Measurements from ENCODE around the gene SP4.
"Not testable (repeated sequence)": the region's sequence is repeated elsewhere in the genome, so short reads cannot be mapped to it uniquely, and the experiment has no call there.

Gene SP4

GRCh38 chr7:21500117-21500832 is 72.4 kb downstream of the SP4 start:
- no peak for DNase-seq
- in situ Hi-C loops (cut with MboI; ENCODE audit: low pct_unique_long_range_greater_than_20kb, low sequenced_read_pairs), result loop anchor here (25.0 kb wide), 2 partner anchors 238 to 713 kb away; partner anchors contain the start of gene SP8

- DNase-seq, result no peak
- in situ Hi-C loops (cut with MboI; ENCODE audit: low pct_unique_long_range_greater_than_20kb, low sequenced_read_pairs), result loop anchor here (25.0 kb wide), 2 partner anchors 242 to 717 kb away; partner anchors contain the start of gene SP8
These were observed 76.1 kb downstream of the SP4 start for GRCh38 chr7:21504021-21504420.

- peak; percentile 69 for DNase-seq
- in situ Hi-C loops (cut with MboI; ENCODE audit: low pct_unique_long_range_greater_than_20kb, low sequenced_read_pairs), result loop anchor here (25.0 kb wide), 2 partner anchors 245 to 720 kb away; partner anchors contain the start of gene SP8
These were observed 79.9 kb downstream of the SP4 start for GRCh38 chr7:21507627-21508343.

- in situ Hi-C loops (cut with MboI; ENCODE audit: low pct_unique_long_range_greater_than_20kb, low sequenced_read_pairs), result loop anchor here (25.0 kb wide), 2 partner anchors 246 to 721 kb away; partner anchors contain the start of gene SP8
These were observed 80.7 kb downstream of the SP4 start for GRCh38 chr7:21508538-21508937.

GRCh38 chr7:21514062-21514461 is 86.2 kb downstream of the SP4 start:
- in situ Hi-C loops (cut with MboI; ENCODE audit: low pct_unique_long_range_greater_than_20kb, low sequenced_read_pairs), result loop anchor here (25.0 kb wide), 2 partner anchors 252 to 727 kb away; partner anchors contain the start of gene SP8
- no peak for DNase-seq

More at GRCh38 chr7:21508538-21508937, 80.7 kb downstream of the SP4 start:
- no peak for DNase-seq

- DNase-seq, result no peak
- in situ Hi-C loops (cut with MboI; ENCODE audit: low pct_unique_long_range_greater_than_20kb, low sequenced_read_pairs), result loop anchor here (25.0 kb wide), 2 partner anchors 262 to 737 kb away; partner anchors contain the start of gene SP8
These were observed 96.8 kb downstream of the SP4 start for GRCh38 chr7:21524680-21525079.

- peak; percentile 27 for DNase-seq
- in situ Hi-C loops (cut with MboI; ENCODE audit: low pct_unique_long_range_greater_than_20kb, low sequenced_read_pairs), result no loop called here
These were observed 98.1 kb downstream of the SP4 start for GRCh38 chr7:21526007-21526406.

- no peak for DNase-seq
- in situ Hi-C loops (cut with MboI; ENCODE audit: low pct_unique_long_range_greater_than_20kb, low sequenced_read_pairs), result no loop called here
These were observed 98.6 kb downstream of the SP4 start for GRCh38 chr7:21526448-21526847.

- in situ Hi-C loops (cut with MboI; ENCODE audit: low pct_unique_long_range_greater_than_20kb, low sequenced_read_pairs); DNase-seq: not testable (repeated sequence)
These were observed 104.6 kb downstream of the SP4 start for GRCh38 chr7:21532485-21532884.

- in situ Hi-C loops (cut with MboI; ENCODE audit: low pct_unique_long_range_greater_than_20kb, low sequenced_read_pairs), result not testable (repeated sequence)
These were observed 105.8 kb downstream of the SP4 start for GRCh38 chr7:21533646-21534045.

GRCh38 chr7:21536445-21537118 is 108.7 kb downstream of the SP4 start:
- DNase-seq; in situ Hi-C loops (cut with MboI; ENCODE audit: low pct_unique_long_range_greater_than_20kb, low sequenced_read_pairs): not testable (repeated sequence)

More at GRCh38 chr7:21533646-21534045, 105.8 kb downstream of the SP4 start:
- DNase-seq, result not testable (repeated sequence)

- in situ Hi-C loops (cut with MboI; ENCODE audit: low pct_unique_long_range_greater_than_20kb, low sequenced_read_pairs), result no loop called here
- no peak for DNase-seq
These were observed 111.1 kb downstream of the SP4 start for GRCh38 chr7:21538936-21539495.

GRCh38 chr7:21542891-21543527 is 115.1 kb downstream of the SP4 start, which contains the start of gene DNAH11:
DNAH11 (plus strand) TSS chr7:21543039; CDS start chr7:21543246, 207 bp downstream.
- no peak for DNase-seq
- in situ Hi-C loops (cut with MboI; ENCODE audit: low pct_unique_long_range_greater_than_20kb, low sequenced_read_pairs), result no loop called here

- no peak for DNase-seq
- in situ Hi-C loops (cut with MboI; ENCODE audit: low pct_unique_long_range_greater_than_20kb, low sequenced_read_pairs), result no loop called here
These were observed 115.8 kb downstream of the SP4 start for GRCh38 chr7:21543528-21544302.

- in situ Hi-C loops (cut with MboI; ENCODE audit: low pct_unique_long_range_greater_than_20kb, low sequenced_read_pairs), result no loop called here
- DNase-seq, result no peak
These were observed 116.4 kb downstream of the SP4 start for GRCh38 chr7:21544303-21544656.

GRCh38 chr7:21544715-21545114 is 116.8 kb downstream of the SP4 start:
- no peak for DNase-seq
- in situ Hi-C loops (cut with MboI; ENCODE audit: low pct_unique_long_range_greater_than_20kb, low sequenced_read_pairs), result no loop called here

- in situ Hi-C loops (cut with MboI; ENCODE audit: low pct_unique_long_range_greater_than_20kb, low sequenced_read_pairs), result no loop called here
These were observed 119.6 kb downstream of the SP4 start for GRCh38 chr7:21547501-21547900.

GRCh38 chr7:21548491-21548890 is 120.6 kb downstream of the SP4 start:
- in situ Hi-C loops (cut with MboI; ENCODE audit: low pct_unique_long_range_greater_than_20kb, low sequenced_read_pairs), result no loop called here
- no peak for DNase-seq

More at GRCh38 chr7:21547501-21547900, 119.6 kb downstream of the SP4 start:
- DNase-seq, result no peak
